Inferior parietal cortex (tissue), 1 donor: Measurements from ENCODE around the gene ZMYND19.
"Not testable (repeated sequence)": the region's sequence is repeated elsewhere in the genome, so short reads cannot be mapped to it uniquely, and the experiment has no call there.

Experiments used
- DNase-seq: peaks from one replicate; pipeline ENCODE4 v3.0.0-alpha.2; 2016; ENCODE audit errors: extremely low spot score

Gene ZMYND19

DNA sequence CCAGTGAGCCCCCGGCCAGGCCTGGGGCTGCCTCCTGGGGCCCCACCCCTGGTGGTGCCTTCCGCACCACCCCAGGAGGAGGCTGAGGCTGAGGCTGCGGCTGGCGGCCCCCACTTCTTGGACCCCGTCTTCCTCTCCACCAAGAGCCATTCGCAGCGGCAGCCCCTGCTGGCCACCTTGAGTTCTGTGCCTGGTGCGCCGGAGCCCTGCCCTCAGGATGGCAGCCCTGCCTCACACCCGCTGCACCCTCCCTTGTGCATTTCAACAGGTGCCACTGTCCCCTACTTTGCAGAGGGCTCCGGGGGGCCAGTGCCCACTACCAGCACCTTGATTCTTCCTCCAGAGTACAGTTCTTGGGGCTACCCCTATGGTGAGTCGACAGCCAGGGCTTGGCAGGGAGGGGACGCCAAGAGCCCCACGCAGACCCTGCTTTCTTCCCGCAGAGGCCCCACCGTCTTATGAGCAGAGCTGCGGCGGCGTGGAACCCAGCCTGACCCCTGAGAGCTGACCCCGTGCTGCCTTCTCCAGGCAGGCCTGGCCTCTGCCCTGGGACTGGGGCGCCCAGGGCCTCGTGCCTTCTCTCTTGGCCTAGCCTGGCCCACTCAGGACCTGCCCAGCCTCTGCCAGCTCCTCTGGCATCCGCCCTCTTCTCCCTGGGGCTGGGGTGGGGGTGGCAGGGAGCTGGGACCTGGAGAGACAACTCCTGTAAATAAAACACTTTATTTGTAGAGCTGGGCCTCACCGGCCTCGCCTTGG lies 24.5 kb upstream of the ZMYND19 start:
- no peak for DNase-seq

DNA sequence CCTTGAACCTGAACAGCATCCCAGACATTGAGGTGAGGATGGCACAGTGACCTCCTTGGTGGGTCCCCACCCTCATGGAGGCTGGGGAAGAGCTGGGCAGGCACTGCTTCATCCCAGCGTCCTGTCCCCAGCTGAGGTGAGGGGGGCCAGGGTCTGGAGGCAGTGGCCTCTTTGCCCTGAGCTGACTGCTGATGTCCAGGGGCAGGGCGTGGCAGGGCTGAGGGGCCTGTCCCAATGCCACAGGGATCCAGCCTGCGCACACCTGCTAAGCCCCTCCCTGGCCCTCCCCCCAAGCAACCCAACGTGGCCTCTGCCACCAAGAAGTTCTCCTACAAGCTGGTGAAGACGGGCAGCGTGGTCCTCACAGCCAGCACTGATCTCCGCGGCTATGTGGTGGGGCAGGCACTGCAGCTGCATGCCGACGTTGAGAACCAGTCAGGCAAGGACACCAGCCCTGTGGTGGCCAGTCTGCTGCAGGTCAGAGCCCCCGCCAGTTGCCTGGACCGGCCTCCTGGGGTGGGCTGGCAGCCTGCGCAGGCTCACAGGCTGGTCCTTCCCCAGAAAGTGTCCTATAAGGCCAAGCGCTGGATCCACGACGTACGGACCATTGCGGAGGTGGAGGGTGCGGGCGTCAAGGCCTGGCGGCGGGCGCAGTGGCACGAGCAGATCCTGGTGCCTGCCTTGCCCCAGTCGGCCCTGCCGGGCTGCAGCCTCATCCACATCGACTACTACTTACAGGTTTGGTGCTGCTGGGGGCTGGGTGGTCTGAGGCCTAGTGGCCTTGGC lies 23.6 kb upstream of the ZMYND19 start:
- no peak for DNase-seq

DNA sequence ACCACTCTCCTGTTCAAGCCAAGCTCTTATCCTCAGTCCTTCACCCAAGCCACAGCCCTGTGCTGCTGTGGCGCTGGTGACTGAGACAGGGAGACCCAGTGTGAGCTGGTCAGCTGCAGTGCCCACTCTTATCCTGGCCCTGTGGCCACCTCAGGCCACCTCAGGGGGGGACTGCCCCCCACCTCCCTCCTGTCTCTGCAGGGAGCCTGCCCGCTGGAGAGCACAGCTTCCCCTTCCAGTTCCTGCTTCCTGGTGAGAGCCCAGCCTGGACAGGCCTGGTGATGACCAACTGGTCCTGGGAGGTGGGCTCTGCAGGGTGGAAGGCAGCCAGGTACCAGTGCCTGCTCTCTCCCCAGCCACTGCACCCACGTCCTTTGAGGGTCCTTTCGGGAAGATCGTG lies 22.9 kb upstream of the ZMYND19 start:
- no peak for DNase-seq

DNA sequence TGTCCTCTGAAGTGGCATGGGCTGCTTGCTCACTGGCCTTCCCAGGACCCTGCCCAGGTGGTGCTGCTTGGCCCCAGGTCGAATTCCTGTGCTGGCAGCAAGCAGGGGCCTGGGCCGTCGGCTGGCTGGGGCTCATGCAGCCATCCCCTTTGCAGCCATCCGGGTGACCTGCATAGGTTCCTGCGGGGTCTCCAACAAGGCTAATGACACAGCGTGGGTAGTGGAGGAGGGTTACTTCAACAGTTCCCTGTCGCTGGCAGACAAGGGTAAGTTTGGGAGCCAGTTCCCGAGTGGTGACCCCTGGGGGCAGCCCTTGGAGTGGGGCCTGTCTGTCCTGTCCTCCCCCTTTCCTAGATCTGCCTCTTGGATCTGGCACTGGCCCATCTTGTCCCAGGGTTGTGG lies 22.4 kb upstream of the ZMYND19 start:
- DNase-seq: no peak

DNA sequence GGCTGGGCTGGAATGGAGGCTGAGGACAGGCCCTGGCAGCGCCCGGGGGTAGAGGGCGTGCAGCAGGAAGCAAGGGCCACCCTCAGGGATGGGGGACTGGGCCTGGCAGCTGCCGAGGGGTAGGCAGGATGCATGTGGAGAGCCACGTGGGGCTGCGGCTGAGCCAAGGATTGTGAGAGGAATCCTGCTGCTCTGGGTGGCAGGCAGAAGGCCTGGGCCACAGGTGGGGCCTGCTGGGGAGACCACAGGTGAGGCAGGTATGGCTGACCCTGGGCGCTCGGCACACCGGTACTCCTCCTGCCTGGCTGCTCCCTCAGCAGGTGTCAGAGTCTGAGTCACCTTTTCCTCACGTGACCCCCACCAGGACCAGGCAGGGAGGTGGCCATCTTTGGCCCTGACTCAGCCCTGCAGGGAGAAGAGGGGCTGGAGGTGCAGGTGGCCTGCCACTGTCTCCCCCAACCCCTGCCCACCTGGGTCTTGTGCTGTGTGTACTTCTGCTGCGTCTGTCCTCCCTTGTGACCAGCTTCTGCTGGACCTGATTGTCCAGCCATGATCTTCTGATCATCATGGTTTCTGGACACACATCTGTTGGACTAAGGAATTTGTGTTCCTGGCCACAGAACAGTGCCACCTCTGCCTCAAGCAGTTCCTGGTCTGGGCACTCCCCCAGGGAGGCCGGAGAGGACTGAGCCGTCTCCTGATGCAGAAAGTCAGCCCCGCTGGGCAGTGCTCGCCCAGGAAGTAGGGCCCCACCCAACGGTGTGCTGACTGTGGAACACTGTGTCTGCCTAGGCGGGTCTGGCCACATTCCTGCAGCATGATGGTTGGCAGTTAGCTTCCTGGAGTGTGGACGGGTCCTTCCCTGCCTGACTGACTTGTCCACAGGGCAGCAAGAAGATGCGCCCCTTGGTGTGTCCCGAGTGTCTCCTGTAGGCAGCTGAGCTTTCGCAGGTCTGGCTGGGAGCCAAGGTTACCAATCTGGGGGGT lies 21.6 kb upstream of the ZMYND19 start:
- DNase-seq: no peak

DNA sequence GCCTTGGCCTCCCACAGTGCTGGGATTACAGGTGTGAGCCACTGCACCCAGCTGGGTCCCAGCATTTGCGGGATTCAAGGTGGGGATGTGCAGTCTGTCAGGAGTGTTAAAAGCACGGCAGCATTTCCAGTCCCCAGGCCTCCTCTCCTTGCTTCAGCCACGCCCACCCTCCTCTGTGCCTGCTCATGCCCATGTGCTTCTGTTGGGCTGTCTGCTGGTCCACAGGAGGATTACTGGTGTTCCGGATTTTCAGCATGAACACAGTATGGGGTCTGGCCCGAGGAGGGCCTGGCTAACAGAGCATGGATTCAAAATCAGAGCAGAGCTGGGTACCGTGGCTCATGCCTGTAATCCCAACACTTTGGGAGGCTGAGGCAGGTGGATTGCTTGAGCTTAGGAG lies 20.6 kb upstream of the ZMYND19 start:
- no peak for DNase-seq

DNA sequence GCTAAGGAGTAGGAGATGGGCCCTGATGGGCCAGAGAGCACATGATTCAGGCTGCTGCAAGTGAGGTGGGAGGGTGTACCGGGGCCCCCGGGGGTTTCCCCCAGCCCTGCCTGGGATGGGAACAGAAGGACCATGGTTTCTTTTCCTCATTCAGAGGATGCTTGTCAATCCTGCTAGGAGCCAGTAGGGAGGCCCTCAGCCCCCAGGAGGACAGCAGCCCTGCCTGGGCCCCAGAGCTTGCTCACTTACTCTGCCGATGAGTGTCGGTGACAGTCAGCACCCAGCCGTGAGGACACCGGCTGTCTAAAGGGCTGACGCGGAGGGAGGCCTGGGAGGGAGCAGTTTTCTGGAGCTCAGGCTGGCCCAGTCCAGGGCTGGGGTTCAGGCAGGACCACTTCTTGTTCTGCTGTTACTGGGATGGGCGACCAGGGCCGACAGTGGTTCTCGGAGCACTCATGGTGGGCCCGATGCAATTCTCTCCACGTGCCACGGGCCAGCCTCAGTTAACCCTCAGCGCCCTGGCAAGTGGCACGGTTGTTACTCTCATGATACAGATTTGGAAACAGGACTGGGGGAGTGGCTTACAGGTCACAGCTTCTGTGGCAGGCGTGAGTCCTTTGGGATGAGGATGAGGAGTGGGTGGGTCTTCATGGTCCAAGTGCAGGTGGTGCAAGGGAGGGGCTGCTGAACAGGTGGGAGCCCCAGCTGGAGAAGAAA lies 17.0 kb upstream of the ZMYND19 start:
- DNase-seq: no peak

DNA sequence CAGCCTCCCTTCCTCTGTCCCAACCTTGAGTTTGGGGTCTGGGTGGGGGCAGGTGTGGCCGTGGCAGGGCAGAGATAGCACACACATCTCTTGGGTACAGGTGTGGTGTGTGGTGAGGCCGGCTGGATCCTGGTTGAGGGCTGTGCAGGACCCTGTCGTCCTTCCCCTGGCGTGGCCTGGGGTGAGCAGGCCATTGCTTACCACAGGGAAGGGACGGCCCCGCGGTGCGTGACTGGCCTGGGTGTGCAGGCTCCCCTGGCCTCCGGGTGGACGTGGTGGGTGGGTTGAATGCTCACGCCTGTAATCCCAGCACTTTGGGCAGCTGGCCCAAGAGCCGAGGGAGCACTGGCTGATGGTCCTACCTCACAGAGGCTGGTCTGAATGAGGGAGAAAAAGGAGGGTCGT lies 16.4 kb upstream of the ZMYND19 start:
- DNase-seq: no peak

DNA sequence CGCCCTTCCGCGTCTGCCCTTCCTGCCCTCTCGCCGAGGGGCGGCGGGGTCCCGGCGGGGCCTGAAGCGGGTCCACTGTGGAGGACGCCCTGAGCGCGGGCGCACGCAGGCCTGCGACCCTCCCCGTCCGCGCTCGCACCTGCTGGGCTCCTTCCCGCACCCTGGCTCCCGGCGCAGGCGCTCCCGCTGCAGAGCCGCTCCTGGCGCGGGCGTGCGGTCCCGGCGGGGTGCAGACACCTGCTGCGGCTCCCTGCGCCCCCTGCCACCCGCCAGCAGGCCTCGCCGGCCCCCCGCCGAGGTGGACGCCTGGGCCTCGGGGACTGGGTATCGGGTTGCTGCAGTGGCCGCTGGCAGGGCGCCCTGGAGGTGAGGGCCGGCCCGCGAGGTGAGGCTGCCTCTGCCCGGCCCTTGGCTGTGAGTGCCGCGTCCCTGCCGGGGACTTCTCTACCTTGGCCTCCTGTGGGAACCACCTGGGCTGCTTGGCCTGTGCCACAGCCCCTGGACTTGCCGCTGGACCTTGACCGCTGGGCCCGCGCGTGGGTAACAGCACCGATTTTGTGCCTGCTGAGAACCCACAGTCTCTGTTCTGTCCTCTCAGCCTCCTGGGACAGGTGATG lies 15.8 kb upstream of the ZMYND19 start:
- no peak for DNase-seq

DNA sequence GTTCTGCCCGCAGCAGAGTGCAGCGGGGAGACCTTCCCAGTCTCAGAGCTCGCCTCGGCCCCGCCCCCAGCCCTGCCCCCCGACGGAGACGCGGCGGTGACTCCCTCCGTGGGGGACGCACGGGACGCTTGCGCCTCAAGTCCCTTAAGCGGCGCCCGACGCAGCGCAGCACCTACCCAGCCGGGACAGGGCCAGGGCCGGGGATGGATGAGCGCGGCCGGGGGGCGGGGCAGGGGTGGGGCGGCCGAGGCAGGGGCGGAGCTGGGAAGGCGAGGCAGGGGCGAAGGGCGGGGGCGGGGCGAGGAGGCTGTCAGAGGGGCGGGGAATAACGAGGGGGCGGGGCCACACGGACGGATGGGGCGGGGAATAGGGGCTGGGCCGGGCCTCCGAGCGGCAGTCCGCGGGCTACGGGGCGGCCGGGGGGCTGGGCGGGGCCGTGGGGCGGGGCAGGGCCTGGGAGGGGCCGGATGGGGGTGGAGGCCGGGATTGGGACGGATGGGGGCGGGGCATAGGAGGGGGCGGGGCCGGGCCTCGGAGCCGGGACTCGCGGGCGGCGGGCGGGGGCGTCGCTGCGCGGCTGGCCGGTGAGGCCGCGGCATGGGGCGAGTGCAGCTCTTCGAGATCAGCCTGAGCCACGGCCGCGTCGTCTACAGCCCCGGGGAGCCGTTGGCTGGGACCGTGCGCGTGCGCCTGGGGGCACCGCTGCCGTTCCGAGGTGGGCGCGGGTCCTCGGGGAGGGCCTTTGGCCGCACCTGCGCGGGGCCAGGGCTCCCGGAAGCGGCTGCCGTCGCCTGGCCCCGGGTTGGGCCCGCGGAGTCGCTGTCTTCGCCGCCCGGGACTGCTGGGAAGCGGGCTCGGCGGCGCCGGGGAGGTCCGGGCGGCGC lies 15.1 kb upstream of the ZMYND19 start, which contains the start of gene ARRDC1:
TSS of gene ARRDC1 (plus strand) at position 566 of the 884 bp plus-strand sequence. CDS start at position 598, 32 bp downstream.
- DNase-seq: peak; percentile 74

DNA sequence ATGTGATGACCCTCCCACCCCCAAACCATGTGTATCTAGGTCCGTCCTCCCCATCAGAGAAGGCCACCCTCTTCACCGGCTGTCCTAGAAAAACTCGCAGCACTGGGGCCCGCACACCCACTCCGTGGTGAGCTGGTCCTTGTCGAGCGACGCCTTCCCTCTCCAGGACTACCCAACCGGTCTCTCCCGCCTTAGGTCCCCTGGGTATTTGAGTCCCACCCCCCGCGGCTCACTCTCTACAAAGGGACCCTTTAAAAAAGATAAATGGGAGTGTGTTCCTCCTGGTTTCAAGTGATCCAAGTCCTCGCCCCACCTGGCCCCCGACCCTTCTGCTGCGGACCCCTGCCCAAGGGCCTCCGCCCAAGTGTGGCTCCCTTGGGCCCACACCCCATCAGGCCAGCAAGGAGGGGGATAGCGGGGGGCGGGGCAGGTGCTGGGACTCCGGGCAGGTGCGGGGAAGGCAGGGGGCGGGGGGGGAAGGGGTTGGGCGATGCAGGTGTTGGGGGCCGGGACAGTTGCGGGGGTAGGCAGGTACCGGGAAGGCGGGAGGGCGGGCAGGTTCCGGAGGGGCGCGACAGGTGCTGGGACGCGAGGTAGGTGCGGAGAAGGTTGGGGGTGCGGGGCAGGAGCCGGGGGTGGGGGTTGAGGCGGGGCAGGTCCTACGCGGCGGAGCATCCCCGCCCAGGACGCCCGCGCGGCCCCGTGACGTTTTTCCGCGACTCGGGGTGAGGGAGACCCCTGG lies 14.2 kb upstream of the ZMYND19 start:
- DNase-seq: no peak

DNA sequence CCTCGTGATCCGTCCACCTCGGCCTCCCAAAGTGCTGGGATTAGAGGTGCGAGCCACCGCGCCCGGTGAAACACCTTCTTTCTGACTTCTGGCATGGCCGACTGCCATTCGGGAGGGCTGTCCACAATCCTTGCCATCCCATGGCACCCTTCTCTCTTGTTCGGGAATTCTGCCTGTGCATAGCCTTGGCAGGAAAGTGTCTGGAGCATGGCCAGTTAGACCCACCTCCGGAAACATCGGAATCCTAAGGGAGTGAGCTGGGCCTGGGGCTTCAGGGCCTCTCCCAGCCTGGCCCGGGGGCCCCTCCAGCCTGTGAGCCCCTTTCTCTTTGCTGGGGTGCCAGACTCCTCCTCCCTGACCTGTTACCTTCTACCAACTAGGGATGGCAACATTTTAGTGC lies 13.6 kb upstream of the ZMYND19 start:
- DNase-seq: no peak

DNA sequence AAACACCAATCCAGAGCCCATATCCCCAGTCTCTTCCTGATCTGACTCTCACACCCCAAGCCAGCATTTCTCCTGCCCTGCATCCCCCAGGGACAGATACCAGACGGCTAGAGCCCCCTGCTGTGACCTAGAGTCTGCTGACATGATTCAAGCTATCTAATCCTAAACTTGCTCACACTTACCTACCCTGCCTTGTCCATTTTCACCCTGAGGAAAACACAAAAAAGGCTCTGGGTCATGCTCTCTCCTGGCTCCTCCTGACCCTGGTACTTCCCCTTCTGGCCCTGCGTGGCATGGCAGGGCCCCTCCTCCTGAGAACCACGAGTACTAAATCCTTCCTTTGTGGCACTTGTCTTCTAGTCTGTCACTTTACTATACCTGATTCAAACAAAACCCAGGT lies 12.3 kb upstream of the ZMYND19 start:
- DNase-seq: no peak

DNA sequence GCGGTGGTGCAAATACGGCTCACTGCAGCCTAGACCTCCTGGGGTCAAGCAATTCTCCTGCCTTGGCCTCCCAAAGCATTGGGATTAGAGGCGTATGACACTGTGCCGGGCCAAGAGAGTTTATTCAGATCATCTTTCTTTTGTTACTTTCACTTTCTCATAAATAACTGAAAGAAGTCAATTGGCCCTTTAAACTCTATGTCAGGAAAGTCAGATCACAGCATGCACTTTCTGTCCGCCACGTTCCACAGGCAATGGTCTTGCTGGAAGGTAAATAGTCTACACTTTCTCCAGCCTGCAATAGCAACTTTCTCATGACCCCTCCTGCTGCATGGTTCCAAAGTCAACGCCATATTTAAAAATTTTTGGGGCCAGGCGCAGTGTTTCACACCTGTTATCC lies 8.6 kb upstream of the ZMYND19 start:
- DNase-seq: no peak

DNA sequence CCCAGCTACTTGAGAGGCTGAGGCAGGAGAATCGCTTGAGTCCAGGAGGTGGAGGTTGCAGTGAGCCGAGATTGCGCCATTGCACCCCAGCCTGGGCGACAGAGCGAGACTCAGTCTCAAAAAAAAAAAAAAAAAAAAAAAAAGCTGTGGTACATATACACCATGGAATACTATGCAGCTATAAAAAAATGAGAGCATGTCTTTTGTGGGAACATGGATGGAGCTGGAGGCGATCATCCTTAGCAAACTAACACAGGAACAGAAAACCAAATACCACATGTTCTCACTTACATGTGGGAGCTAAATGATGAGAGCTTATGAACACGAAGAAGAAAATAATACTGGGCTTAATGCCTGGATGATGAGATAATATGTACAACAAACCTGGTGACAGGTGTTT lies 6.3 kb upstream of the ZMYND19 start:
- DNase-seq: not testable (repeated sequence)

DNA sequence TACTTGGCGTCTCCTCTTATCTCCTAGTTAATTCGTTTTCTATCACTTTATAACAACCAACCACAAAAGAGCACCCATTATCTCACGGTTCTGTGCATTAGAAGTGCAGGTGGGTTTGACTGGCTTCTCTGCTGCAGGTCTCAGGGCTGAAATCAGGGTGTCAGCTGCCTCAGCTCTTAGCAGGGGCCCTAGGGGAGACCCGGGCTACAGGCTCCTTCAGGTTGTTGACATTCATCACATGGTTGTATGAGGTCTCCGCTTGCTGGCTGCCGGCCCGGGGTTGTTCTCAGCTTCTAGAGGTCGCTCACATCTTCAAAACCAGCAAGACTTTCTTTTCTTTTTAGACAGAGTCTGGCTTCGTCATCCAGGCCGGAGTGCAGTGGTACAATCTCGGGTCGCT lies 2.9 kb upstream of the ZMYND19 start:
- no peak for DNase-seq

DNA sequence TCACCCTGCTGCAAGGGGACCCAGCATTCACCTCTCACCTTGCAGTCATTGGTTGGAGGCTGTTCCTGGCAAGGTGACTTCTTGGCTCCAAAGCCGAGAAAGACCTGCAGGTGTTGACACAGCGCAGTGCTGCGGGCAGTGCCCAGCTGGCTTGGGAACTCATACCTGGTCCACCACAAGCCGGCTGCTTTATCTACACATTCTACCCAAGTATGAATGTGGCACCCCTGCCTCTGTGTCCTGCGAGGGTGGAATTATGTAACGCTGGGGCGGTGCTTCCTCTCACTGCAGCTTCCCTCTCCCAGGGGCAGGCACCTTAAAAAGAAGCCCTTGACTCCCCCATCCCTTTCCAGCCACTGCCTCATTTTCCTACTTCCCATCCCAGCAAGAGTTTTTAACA lies 2.5 kb upstream of the ZMYND19 start:
- DNase-seq: no peak

DNA sequence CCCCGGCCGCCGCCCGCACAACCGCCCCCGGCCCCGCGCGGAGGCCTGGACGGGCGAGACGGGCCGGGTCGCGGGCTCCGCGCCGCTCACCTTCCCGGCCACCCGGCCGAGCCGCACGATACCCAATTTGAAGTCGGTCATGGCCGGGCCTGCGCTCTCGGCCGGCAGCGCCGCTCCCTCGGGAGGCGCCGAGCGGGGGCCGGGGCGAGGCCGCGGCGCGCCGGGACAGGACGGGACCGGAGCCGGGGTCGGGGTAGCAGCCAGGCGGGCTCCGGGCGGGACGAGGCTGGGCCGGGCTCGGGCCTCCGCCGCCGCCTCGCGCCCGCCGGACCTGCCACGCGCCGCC lies 216 bp downstream of the ZMYND19 start:
- no peak for DNase-seq

DNA sequence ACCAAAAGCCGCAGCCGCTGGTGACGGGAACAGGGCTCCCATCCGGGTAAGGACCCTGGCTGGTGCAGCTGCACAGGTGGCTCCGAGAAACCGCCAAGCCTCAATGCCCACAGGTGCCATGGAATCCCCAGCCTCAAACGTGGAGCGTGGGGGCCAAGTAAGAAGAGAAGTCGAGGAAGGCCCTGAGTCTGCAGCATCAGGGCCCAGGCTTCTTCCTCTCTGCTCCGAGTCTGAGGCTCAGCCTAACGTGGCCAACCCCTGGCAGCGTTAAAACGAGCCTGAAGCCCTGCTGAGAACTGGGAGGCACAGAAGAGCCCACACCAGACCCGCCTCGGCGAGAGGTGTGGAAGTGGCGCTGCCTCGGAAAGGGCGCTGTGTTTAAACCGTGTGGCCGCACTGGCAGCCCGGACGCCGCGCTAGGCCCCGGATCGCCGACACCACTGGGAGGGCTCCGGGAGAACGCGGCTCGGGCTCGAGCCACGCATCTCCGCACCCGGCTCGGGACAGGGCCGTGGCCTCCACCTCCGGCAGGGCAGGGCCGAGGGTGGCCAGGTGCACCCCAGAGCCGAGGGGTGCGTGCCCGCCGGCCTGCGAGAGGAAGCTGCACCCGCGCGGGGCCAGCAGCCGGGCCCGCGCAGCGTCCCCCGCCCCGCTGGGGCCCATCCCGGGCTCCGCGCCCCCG lies 730 bp downstream of the ZMYND19 start:
- DNase-seq: no peak
